ENCODE data around the gene RNF150.

- no peak for TF ChIP-seq SIN3A (conservative IDR thresholded peaks at IDR 0.05 in 1 of 2, IDR thresholded peaks at IDR 0.05 in 1 of 2; ENCODE audit: low read depth in 1 of 2, low read length in 2 of 2)
- no peak for TF ChIP-seq POLR2AphosphoS5 (IDR thresholded peaks at IDR 0.05; ENCODE audit: low read depth, low read length)
- no peak for TF ChIP-seq EP300 (IDR thresholded peaks at IDR 0.05; ENCODE audit: borderline replicate concordance in 1 of 2, low read depth in 2 of 2, low read length in 2 of 2)
- TF ChIP-seq CTCF (IDR thresholded peaks at IDR 0.05; ENCODE audit: control extremely low read depth in 1 of 3, insufficient read depth in 1 of 3, low read depth in 1 of 3, low read length in 3 of 3) = no peak
- TF ChIP-seq EZH2 (IDR thresholded peaks at IDR 0.05; ENCODE audit: low read depth, low read length, severe bottlenecking) = no peak
- TF ChIP-seq SP1 (IDR thresholded peaks at IDR 0.05; ENCODE audit: low read depth, low read length) = no peak
- no peak for TF ChIP-seq EGR1 (IDR thresholded peaks at IDR 0.05; ENCODE audit: borderline replicate concordance, low read depth, low read length)
- no peak for TF ChIP-seq TAF1 (IDR thresholded peaks at IDR 0.05; ENCODE audit: low read depth, low read length)
- no peak for TF ChIP-seq CEBPB (IDR thresholded peaks at IDR 0.05; ENCODE audit: low read depth, low read length)
- TF ChIP-seq RAD21 (IDR thresholded peaks at IDR 0.05 in 1 of 2, conservative IDR thresholded peaks at IDR 0.05 in 1 of 2; ENCODE audit: low read depth in 2 of 2, low read length in 2 of 2) = no peak
- TF ChIP-seq POLR2A (IDR thresholded peaks at IDR 0.05; ENCODE audit: control extremely low read depth in 1 of 2, low read depth in 2 of 2, low read length in 2 of 2) = no peak
- TF ChIP-seq TEAD4 (IDR thresholded peaks at IDR 0.05; ENCODE audit: low read depth, low read length) = no peak
- TF ChIP-seq RFX5 (IDR thresholded peaks at IDR 0.05; ENCODE audit: borderline replicate concordance, low read depth, low read length) = no peak
Observed at GRCh38 chr4:141155586-141155985, 22.3 kb upstream of the RNF150 start.

All from H1 (cell line).